GM12878 (cell line): ENCODE results near the gene BMAL1. TPM values are rescaled to one million over a fixed set of nuclear protein-coding genes. Genes with fewer than 3 reads are reported as not detected.

Experiments used
- ATAC-seq: fragments of 200-7000 bp; cut with Tn5 transposase; 3 replicates; pipeline ENCODE4 v1.9.1; 2020; ENCODE audit warnings: mild to moderate bottlenecking, moderate library complexity
- BruUV-seq: library from RNA; stranded (reverse); fragments of 400-500 nt; replicated peaks from 2 replicates; lab custom pipeline; 2021; lab: Mats Ljungman, UMichigan
- CTCF ChIA-PET: fragments of 300-600 bp; sonication (Branson Sonifier 250); formaldehyde crosslinking; extraction: SDS; loops from one replicate; lab custom pipeline; 2021; ENCODE audit warnings: inconsistent platforms; lab: Yijun Ruan, JAX
- POLR2A ChIA-PET: fragments of 350-600 bp; formaldehyde crosslinking; extraction: SDS; loops from one replicate; lab custom pipeline; 2021; ENCODE audit warnings: inconsistent platforms; lab: Charles Lee
- RAD21 ChIA-PET: fragments of 300-600 bp; sonication (Branson Sonifier 250); formaldehyde crosslinking; loops from one replicate; lab custom pipeline; 2023; ENCODE audit warnings: antibody characterized with exemption; ENCODE audit not compliant: unreplicated experiment; lab: Charles Lee
- SMC1A ChIA-PET: fragments of 300-600 bp; sonication (Branson Sonifier 250); formaldehyde crosslinking; loops from one replicate; lab custom pipeline; 2023; ENCODE audit not compliant: unreplicated experiment, uncharacterized antibody; lab: Charles Lee
- DNase-seq: peaks from one replicate; pipeline ENCODE4 v3.0.0-alpha.2; 2011; ENCODE audit warnings: low read depth, low spot score
- FAIRE-seq: peaks from 3 replicates; lab custom pipeline; 2011; peaks lifted over from hg19 to GRCh38; lab: Jason Lieb, UNC
- H2AFZ ChIP-seq: 2 replicates; pipeline ENCODE4 v1.6.0; 2011; ENCODE audit warnings: low read depth, low read length, control low read depth; ENCODE audit not compliant: control insufficient read depth
- H3K27ac ChIP-seq: 2 replicates; pipeline ENCODE4 v1.5.1; 2011; ENCODE audit warnings: control low read depth; ENCODE audit not compliant: control insufficient read depth, insufficient read depth
- H3K27me3 ChIP-seq, 2 experiments: replicated peaks in 1 of 2; 2 replicates each; pipeline versions ENCODE4 v1.6.0 to v1.6.1; 2011; ENCODE audit warnings: low read length in 1 of 2; ENCODE audit not compliant: control insufficient read depth in 2 of 2, insufficient read depth in 2 of 2
- H3K36me3 ChIP-seq, 2 experiments: 2 replicates each; pipeline ENCODE4 v1.5.1; 2011; ENCODE audit warnings: low read length in 1 of 2; ENCODE audit not compliant: control insufficient read depth in 2 of 2, insufficient read depth in 2 of 2
- H3K4me1 ChIP-seq: 2 replicates; pipeline ENCODE4 v1.6.1; 2011; ENCODE audit warnings: mild to moderate bottlenecking, low read length, moderate library complexity, mixed read lengths; ENCODE audit not compliant: control insufficient read depth, insufficient read depth
- H3K4me2 ChIP-seq: 2 replicates; pipeline ENCODE4 v1.6.0; 2011; ENCODE audit warnings: control low read depth; ENCODE audit not compliant: control insufficient read depth, insufficient read depth
- H3K4me3 ChIP-seq: fragments of 200-600 bp; sonication (generic); 2 replicates; pipeline ENCODE4 v1.5.1; 2016
- H3K79me2 ChIP-seq: 2 replicates; pipeline ENCODE4 v1.6.0; 2011; ENCODE audit warnings: low read length; ENCODE audit not compliant: control insufficient read depth, insufficient read depth
- H3K9ac ChIP-seq: 2 replicates; pipeline ENCODE4 v1.8.0; 2011; ENCODE audit warnings: low read length, control low read depth, mixed read lengths; ENCODE audit not compliant: control insufficient read depth, insufficient read depth
- H3K9me3 ChIP-seq: replicated peaks from 3 replicates; pipeline ENCODE4 v1.5.1; 2011; ENCODE audit warnings: mild to moderate bottlenecking, low read length; ENCODE audit not compliant: control insufficient read depth, insufficient read depth
- H4K20me1 ChIP-seq: 2 replicates; pipeline ENCODE4 v1.6.0; 2011; ENCODE audit not compliant: control insufficient read depth, insufficient read depth
- ATF7 ChIP-seq: fragments of 450-650 bp; IDR thresholded peaks from 2 replicates; pipeline ENCODE4 v1.6.1; 2016; ENCODE audit warnings: low read depth, mild to moderate bottlenecking
- RELA ChIP-seq: fragments of 450-650 bp; IDR thresholded peaks from 2 replicates; pipeline ENCODE4 v1.8.0; 2014; ENCODE audit warnings: borderline replicate concordance; ENCODE audit not compliant: partially characterized antibody
- SMARCA5 ChIP-seq: fragments of 450-650 bp; IDR thresholded peaks from 2 replicates; pipeline ENCODE4 v1.6.1; 2017; ENCODE audit warnings: mild to moderate bottlenecking
- SRF ChIP-seq, 2 experiments: IDR thresholded peaks; 2 replicates each; pipeline ENCODE4 v1.6.1; 2011; ENCODE audit warnings: low read depth in 2 of 2, low read length in 2 of 2, mild to moderate bottlenecking in 1 of 2, moderate library complexity in 1 of 2
- TARDBP ChIP-seq: IDR thresholded peaks from 2 replicates; pipeline ENCODE4 v1.6.1; 2016; ENCODE audit warnings: borderline replicate concordance
- TCF12 ChIP-seq: IDR thresholded peaks from 2 replicates; pipeline ENCODE4 v1.6.1; 2011; ENCODE audit warnings: low read depth, mild to moderate bottlenecking, low read length
- ZNF207 ChIP-seq: fragments of 450-650 bp; IDR thresholded peaks from 2 replicates; pipeline ENCODE4 v1.6.1; 2014; ENCODE audit warnings: antibody characterized with exemption, mild to moderate bottlenecking, borderline replicate concordance
- WGBS: methylation state at CpG from one replicate; pipeline ENCODE4 v1.1.6; 2016; ENCODE audit warnings: low lambda C conversion rate; ENCODE audit not compliant: insufficient replicate concordance, insufficient coverage; ENCODE audit errors: missing lambda C conversion rate; 5-methylcytosine and 5-hydroxymethylcytosine counted together
- in situ Hi-C: fragments of 300-500 bp; cut with MboI; formaldehyde crosslinking; loops from 9 replicates; pipeline ENCODE4 v1.14.3; 2018; ENCODE audit warnings: mixed read lengths
- intact Hi-C: fragments of 100-400 bp; cut with micrococcal nuclease; formaldehyde crosslinking; loops from one replicate; pipeline ENCODE4 v1.14.2; 2022; ENCODE audit not compliant: unreplicated experiment
- polyA plus RNA-seq, 11 experiments: library from polyadenylated mRNA; depleted of rRNA in 4 of 11; unstranded in 6 of 11; stranded (reverse) in 5 of 11; fragments of >200 nt; fragmentation: Nextera tagmentation in 4 of 11; fragmentation: Illumina TruSeq in 1 of 11; extraction: Ambion mirVana in 4 of 11; extraction: Trizol in 1 of 11; gene quantifications; 1 replicate in 1 of 11; 2 replicates in 10 of 11; pipeline versions ENCODE4 v1.2.1 to v1.2.3, GENCODE V29; 2011 to 2016; ENCODE audit warnings: inconsistent platforms in 2 of 11, missing spikeins in 2 of 11, low read depth in 1 of 11
- total RNA-seq, 4 experiments: library from RNA; depleted of rRNA in 3 of 4; stranded (reverse); fragments of >200 nt in 3 of 4; fragmentation: Illumina TruSeq in 1 of 4; extraction: Trizol in 1 of 4; gene quantifications; 2 replicates each; pipeline versions ENCODE4 v1.2.1 to v1.2.3, GENCODE V29; 2013 to 2021
- TF ChIP-seq, protein P1 (sequence below): fragments of 450-650 bp; conservative IDR thresholded peaks from 2 replicates; pipeline ENCODE4 v1.6.1; 2017; ENCODE audit warnings: mild to moderate bottlenecking, moderate library complexity
- TF ChIP-seq, protein P2 (sequence below): fragments of 450-650 bp; IDR thresholded peaks from 2 replicates; pipeline ENCODE4 v1.6.1; 2017; ENCODE audit warnings: antibody characterized with exemption, mild to moderate bottlenecking, moderate library complexity
- TF ChIP-seq, protein P3 (sequence below): fragments of 450-650 bp; IDR thresholded peaks from 2 replicates; pipeline ENCODE4 v1.6.1; 2017; ENCODE audit warnings: mild to moderate bottlenecking, moderate library complexity
- TF ChIP-seq, protein P4 (sequence below): IDR thresholded peaks from 2 replicates; pipeline ENCODE4 v1.6.1; 2011; ENCODE audit warnings: mild to moderate bottlenecking, low read depth, low read length, moderate library complexity; ENCODE audit not compliant: insufficient replicate concordance

BMAL1 gene
- total and polyA plus RNA-seq, 10 of the 15 experiments (the other 5 are each of a cell fraction or from before 2014, with no cell fraction given): 3.5 to 40.6 (median 13.6) TPM

DNA sequence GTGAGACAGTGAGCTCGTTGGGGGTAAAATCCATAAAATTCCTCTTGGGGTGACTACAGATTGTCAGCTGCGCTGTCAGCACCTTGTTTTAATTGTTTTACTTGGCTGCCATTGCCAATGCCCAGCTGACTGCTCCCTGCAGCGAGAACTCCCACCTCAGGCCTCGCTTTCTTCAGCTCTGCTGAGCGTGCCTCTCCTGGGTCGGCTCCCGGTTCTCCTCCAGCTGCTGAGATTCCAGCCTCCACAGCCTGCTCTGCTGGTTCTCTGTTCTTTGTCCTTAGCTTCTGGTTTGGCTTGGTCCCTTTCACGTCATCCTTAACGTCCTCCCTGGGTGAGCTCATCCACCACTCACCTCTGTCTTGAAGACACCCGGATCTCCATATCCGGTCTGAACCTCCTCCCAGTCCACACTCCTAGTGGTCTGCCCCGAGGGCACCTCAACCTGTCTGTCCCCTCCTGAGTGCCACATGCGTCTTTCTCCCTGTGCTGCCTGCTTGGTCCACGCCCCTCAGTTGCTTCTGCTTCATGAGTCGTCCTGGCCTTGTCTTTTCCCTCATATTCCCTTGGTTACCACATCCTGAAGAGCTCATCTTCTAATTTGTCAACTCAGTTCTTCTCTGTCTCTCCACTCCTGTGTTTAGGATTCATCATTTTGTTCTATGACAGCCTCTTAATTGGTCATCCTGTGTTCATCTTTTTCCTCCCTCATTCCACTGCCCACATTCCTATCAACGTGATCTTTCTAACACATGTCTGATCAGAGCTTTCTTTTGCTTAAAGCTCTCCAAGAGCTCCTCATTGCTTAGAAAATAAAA, 35.6 kb downstream of the BMAL1 start:
- Histone ChIP-seq H3K4me1 (peaks cover 11% of the 10 kb centered on the region), H3K9me3 (no peaks in the 10 kb centered on the region), H3K36me3 (peaks cover 0 to 1% of the 10 kb centered on the region in 2 experiments; a peak in 3 of 4 replicates), H3K27me3 (no peaks in the 10 kb centered on the region), H4K20me1 (no peaks in the 10 kb centered on the region), H3K27ac (no peak overlapping the region), H3K9ac (no peak overlapping the region), H3K4me3 (no peak overlapping the region), H3K4me2 (no peak overlapping the region), H3K79me2 (peaks cover 20% of the 10 kb centered on the region), H2AFZ (no peak overlapping the region)
- DNase-seq (no peak), ATAC-seq (no peak), FAIRE-seq (no peak)
- 83% methylated on average over 16 of the region's 16 CpGs for WGBS
- ChIA-PET SMC1A (interaction anchor here (0.7 to 12.9 kb wide), 8 partner anchors 10 to 1238 kb away, joined by 3 to 226 read pairs (median 6); no protein-coding TSS in a partner anchor), RAD21 (interaction anchor here (1.1 to 1.7 kb wide), 5 partner anchors 17 to 34 kb away, joined by 3 to 4 read pairs (median 4); no protein-coding TSS in a partner anchor), POLR2A (interaction anchor here (0.7 to 3.3 kb wide), 6 partner anchors 10 to 40 kb away, joined by 3 to 12 read pairs (median 6); no protein-coding TSS in a partner anchor), CTCF (interaction anchor here (1.1 to 11.7 kb wide), 5 partner anchors 9 to 103 kb away, joined by 3 to 149 read pairs (median 6); no protein-coding TSS in a partner anchor)
- no TSS peak for BruUV-seq
- in situ Hi-C loops: no loop called here
- intact Hi-C loops: no loop called here
- TF ChIP-seq TARDBP (no peak), TCF12 (no peak), SRF (IDR thresholded peaks at IDR 0.05; ENCODE audit: low read depth in 2 of 2, low read length in 2 of 2) (no peak), RELA (no peak), ZNF207 (no peak), SMARCA5 (no peak), ATF7 (no peak)
- TF ChIP-seq, protein P1, sequence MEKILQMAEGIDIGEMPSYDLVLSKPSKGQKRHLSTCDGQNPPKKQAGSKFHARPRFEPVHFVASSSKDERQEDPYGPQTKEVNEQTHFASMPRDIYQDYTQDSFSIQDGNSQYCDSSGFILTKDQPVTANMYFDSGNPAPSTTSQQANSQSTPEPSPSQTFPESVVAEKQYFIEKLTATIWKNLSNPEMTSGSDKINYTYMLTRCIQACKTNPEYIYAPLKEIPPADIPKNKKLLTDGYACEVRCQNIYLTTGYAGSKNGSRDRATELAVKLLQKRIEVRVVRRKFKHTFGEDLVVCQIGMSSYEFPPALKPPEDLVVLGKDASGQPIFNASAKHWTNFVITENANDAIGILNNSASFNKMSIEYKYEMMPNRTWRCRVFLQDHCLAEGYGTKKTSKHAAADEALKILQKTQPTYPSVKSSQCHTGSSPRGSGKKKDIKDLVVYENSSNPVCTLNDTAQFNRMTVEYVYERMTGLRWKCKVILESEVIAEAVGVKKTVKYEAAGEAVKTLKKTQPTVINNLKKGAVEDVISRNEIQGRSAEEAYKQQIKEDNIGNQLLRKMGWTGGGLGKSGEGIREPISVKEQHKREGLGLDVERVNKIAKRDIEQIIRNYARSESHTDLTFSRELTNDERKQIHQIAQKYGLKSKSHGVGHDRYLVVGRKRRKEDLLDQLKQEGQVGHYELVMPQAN: no peak
- TF ChIP-seq, protein P2, sequence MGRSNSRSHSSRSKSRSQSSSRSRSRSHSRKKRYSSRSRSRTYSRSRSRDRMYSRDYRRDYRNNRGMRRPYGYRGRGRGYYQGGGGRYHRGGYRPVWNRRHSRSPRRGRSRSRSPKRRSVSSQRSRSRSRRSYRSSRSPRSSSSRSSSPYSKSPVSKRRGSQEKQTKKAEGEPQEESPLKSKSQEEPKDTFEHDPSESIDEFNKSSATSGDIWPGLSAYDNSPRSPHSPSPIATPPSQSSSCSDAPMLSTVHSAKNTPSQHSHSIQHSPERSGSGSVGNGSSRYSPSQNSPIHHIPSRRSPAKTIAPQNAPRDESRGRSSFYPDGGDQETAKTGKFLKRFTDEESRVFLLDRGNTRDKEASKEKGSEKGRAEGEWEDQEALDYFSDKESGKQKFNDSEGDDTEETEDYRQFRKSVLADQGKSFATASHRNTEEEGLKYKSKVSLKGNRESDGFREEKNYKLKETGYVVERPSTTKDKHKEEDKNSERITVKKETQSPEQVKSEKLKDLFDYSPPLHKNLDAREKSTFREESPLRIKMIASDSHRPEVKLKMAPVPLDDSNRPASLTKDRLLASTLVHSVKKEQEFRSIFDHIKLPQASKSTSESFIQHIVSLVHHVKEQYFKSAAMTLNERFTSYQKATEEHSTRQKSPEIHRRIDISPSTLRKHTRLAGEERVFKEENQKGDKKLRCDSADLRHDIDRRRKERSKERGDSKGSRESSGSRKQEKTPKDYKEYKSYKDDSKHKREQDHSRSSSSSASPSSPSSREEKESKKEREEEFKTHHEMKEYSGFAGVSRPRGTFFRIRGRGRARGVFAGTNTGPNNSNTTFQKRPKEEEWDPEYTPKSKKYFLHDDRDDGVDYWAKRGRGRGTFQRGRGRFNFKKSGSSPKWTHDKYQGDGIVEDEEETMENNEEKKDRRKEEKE: no peak
- TF ChIP-seq, protein P3, sequence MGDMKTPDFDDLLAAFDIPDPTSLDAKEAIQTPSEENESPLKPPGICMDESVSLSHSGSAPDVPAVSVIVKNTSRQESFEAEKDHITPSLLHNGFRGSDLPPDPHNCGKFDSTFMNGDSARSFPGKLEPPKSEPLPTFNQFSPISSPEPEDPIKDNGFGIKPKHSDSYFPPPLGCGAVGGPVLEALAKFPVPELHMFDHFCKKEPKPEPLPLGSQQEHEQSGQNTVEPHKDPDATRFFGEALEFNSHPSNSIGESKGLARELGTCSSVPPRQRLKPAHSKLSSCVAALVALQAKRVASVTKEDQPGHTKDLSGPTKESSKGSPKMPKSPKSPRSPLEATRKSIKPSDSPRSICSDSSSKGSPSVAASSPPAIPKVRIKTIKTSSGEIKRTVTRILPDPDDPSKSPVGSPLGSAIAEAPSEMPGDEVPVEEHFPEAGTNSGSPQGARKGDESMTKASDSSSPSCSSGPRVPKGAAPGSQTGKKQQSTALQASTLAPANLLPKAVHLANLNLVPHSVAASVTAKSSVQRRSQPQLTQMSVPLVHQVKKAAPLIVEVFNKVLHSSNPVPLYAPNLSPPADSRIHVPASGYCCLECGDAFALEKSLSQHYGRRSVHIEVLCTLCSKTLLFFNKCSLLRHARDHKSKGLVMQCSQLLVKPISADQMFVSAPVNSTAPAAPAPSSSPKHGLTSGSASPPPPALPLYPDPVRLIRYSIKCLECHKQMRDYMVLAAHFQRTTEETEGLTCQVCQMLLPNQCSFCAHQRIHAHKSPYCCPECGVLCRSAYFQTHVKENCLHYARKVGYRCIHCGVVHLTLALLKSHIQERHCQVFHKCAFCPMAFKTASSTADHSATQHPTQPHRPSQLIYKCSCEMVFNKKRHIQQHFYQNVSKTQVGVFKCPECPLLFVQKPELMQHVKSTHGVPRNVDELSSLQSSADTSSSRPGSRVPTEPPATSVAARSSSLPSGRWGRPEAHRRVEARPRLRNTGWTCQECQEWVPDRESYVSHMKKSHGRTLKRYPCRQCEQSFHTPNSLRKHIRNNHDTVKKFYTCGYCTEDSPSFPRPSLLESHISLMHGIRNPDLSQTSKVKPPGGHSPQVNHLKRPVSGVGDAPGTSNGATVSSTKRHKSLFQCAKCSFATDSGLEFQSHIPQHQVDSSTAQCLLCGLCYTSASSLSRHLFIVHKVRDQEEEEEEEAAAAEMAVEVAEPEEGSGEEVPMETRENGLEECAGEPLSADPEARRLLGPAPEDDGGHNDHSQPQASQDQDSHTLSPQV: no peak
- TF ChIP-seq, protein P4, sequence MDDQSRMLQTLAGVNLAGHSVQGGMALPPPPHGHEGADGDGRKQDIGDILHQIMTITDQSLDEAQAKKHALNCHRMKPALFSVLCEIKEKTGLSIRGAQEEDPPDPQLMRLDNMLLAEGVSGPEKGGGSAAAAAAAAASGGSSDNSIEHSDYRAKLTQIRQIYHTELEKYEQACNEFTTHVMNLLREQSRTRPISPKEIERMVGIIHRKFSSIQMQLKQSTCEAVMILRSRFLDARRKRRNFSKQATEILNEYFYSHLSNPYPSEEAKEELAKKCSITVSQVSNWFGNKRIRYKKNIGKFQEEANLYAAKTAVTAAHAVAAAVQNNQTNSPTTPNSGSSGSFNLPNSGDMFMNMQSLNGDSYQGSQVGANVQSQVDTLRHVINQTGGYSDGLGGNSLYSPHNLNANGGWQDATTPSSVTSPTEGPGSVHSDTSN: no peak
